ENCODE data around the gene ZNF326. TPM values are rescaled to one million over a fixed set of nuclear protein-coding genes. Genes with fewer than 3 reads are reported as not detected.
"Not testable (repeated sequence)": the region's sequence is repeated elsewhere in the genome, so short reads cannot be mapped to it uniquely, and the experiment has no call there.

The ZNF326 gene
- total RNA-seq, 1 donor from 2014 or later = 18.0 TPM

GRCh38 chr1:90048043-90048442 lies 53.1 kb downstream of the ZNF326 start:
- Histone ChIP-seq H3K27me3 (no peaks in the 10 kb centered on the region), H3K9me3 (no peaks in the 10 kb centered on the region), H3K4me1 (no peaks in the 10 kb centered on the region), H3K27ac (no peak overlapping the region), H3K4me3 (no peak overlapping the region), H3K36me3 (no peaks in the 10 kb centered on the region)
- no peak for ATAC-seq
- DNase-seq = no peak
- intact Hi-C loops (cut with DNase I) = no loop called here
- TF ChIP-seq CTCF (IDR thresholded peaks at IDR 0.05) = no peak

- H3K27me3 ChIP-seq; H3K4me1 ChIP-seq; H3K4me3 ChIP-seq; ATAC-seq; intact Hi-C loops (cut with DNase I); H3K27ac ChIP-seq; DNase-seq; H3K9me3 ChIP-seq; H3K36me3 ChIP-seq: not testable (repeated sequence)
These were observed 68.1 kb downstream of the ZNF326 start for GRCh38 chr1:90062700-90063643.

GRCh38 chr1:90064109-90064508 lies 69.2 kb downstream of the ZNF326 start:
- H3K27me3 ChIP-seq; H3K9me3 ChIP-seq; H3K36me3 ChIP-seq; H3K4me1 ChIP-seq; ATAC-seq; H3K27ac ChIP-seq; H3K4me3 ChIP-seq; intact Hi-C loops (cut with DNase I); DNase-seq: not testable (repeated sequence)

GRCh38 chr1:90067194-90067931 lies 72.5 kb downstream of the ZNF326 start:
- no peak for TF ChIP-seq CTCF (IDR thresholded peaks at IDR 0.05)
- ATAC-seq = no peak

GRCh38 chr1:90068611-90069280 lies 73.8 kb downstream of the ZNF326 start:
- no peak for ATAC-seq
- no peak for TF ChIP-seq CTCF (IDR thresholded peaks at IDR 0.05)
- H3K4me3 ChIP-seq = no peak overlapping the region
- no peaks in the 10 kb centered on the region for H3K36me3 ChIP-seq
- no peaks in the 10 kb centered on the region for H3K9me3 ChIP-seq
- H3K27me3 ChIP-seq = no peaks in the 10 kb centered on the region
- no peaks in the 10 kb centered on the region for H3K4me1 ChIP-seq
- intact Hi-C loops (cut with DNase I) = no loop called here
- no peak overlapping the region for H3K27ac ChIP-seq
- no peak for DNase-seq

More at GRCh38 chr1:90067194-90067931, 72.5 kb downstream of the ZNF326 start:
- H3K36me3 ChIP-seq = no peaks in the 10 kb centered on the region
- H3K27me3 ChIP-seq = no peaks in the 10 kb centered on the region
- H3K27ac ChIP-seq = no peak overlapping the region
- H3K4me3 ChIP-seq = no peak overlapping the region
- H3K4me1 ChIP-seq = no peaks in the 10 kb centered on the region
- intact Hi-C loops (cut with DNase I) = no loop called here
- no peak for DNase-seq
- no peaks in the 10 kb centered on the region for H3K9me3 ChIP-seq

GRCh38 chr1:90074137-90074536 lies 79.2 kb downstream of the ZNF326 start:
- Histone ChIP-seq H3K27ac (no peak overlapping the region), H3K36me3 (no peaks in the 10 kb centered on the region), H3K4me1 (no peaks in the 10 kb centered on the region), H3K4me3 (no peak overlapping the region), H3K27me3 (no peaks in the 10 kb centered on the region), H3K9me3 (no peaks in the 10 kb centered on the region)
- ATAC-seq (peak; percentile 30), DNase-seq (no peak)
- TF ChIP-seq CTCF (IDR thresholded peaks at IDR 0.05) = no peak
- intact Hi-C loops (cut with DNase I) = no loop called here
